Liver (tissue), 9 donors: ENCODE data around the gene AMOTL1. TPM values are rescaled to one million over a fixed set of nuclear protein-coding genes. Genes with fewer than 3 reads are reported as not detected.

ENCODE experiments used
- DNase-seq: peaks from one replicate; pipeline ENCODE4 v3.0.0-alpha.2; 2017; ENCODE audit warnings: low spot score
- H3K27ac ChIP-seq, 2 donors: one replicate each; pipeline ENCODE4 v1.7.0; 2013; ENCODE audit warnings: inconsistent platforms in 2 of 2, low read length in 2 of 2, control low read depth in 1 of 2, low read depth in 1 of 2, mild to moderate bottlenecking in 1 of 2
- H3K27me3 ChIP-seq, 4 donors: one replicate each; pipeline versions ENCODE4 v1.6.1 to v1.7.0; 2013; ENCODE audit warnings: low read length in 3 of 4, inconsistent platforms in 1 of 4, mild to moderate bottlenecking in 1 of 4, moderate library complexity in 1 of 4; ENCODE audit not compliant: control insufficient read depth in 4 of 4, insufficient read depth in 4 of 4
- H3K36me3 ChIP-seq, 4 donors: one replicate each; pipeline versions ENCODE4 v1.6.1 to v1.7.0; 2013; ENCODE audit warnings: low read length in 3 of 4, mild to moderate bottlenecking in 3 of 4, low read depth in 1 of 4, moderate library complexity in 1 of 4; ENCODE audit not compliant: control insufficient read depth in 4 of 4, insufficient read depth in 3 of 4
- H3K4me1 ChIP-seq, 4 donors: one replicate each; pipeline versions ENCODE4 v1.6.1 to v1.7.0; 2013; ENCODE audit warnings: low read length in 3 of 4, mild to moderate bottlenecking in 3 of 4, moderate library complexity in 1 of 4; ENCODE audit not compliant: control insufficient read depth in 4 of 4, insufficient read depth in 4 of 4
- H3K4me3 ChIP-seq, 3 donors: one replicate each; pipeline versions ENCODE4 v1.6.1 to v1.7.0; 2013; ENCODE audit warnings: low read length in 3 of 3, control low read depth in 1 of 3, low read depth in 1 of 3, mild to moderate bottlenecking in 1 of 3
- H3K9ac ChIP-seq, 2 donors: one replicate each; pipeline ENCODE4 v1.7.0; 2013; ENCODE audit warnings: low read length in 2 of 2, mild to moderate bottlenecking in 2 of 2, moderate library complexity in 2 of 2, control low read depth in 1 of 2, low read depth in 1 of 2
- H3K9me3 ChIP-seq, 4 donors: one replicate each; pipeline versions ENCODE4 v1.6.1 to v1.7.0; 2013; ENCODE audit warnings: low read length in 3 of 4; ENCODE audit not compliant: control insufficient read depth in 4 of 4
- EGR1 ChIP-seq, 2 donors: IDR thresholded peaks; 2 replicates each; pipeline ENCODE4 v1.6.1; 2016 to 2018; ENCODE audit warnings: antibody characterized with exemption in 2 of 2, low read depth in 2 of 2
- FOXA1 ChIP-seq: IDR thresholded peaks from 2 replicates; pipeline ENCODE4 v1.6.1; 2016; ENCODE audit warnings: antibody characterized with exemption
- FOXA2 ChIP-seq: IDR thresholded peaks from 2 replicates; pipeline ENCODE4 v1.6.1; 2016; ENCODE audit warnings: antibody characterized with exemption
- GABPA ChIP-seq, 2 donors: IDR thresholded peaks in 1 of 2; conservative IDR thresholded peaks in 1 of 2; 2 replicates each; pipeline ENCODE4 v1.6.1; 2016; ENCODE audit warnings: antibody characterized with exemption in 2 of 2, mild to moderate bottlenecking in 1 of 2, moderate library complexity in 1 of 2
- HNF4A ChIP-seq, 2 donors: conservative IDR thresholded peaks; 2 replicates each; pipeline ENCODE4 v1.6.1; 2016; ENCODE audit warnings: antibody characterized with exemption in 2 of 2, mild to moderate bottlenecking in 2 of 2
- HNF4G ChIP-seq: IDR thresholded peaks from 2 replicates; pipeline ENCODE4 v1.6.1; 2016; ENCODE audit warnings: antibody characterized with exemption
- JUND ChIP-seq, 2 donors: IDR thresholded peaks; 2 replicates each; pipeline ENCODE4 v1.6.1; 2016; ENCODE audit warnings: antibody characterized with exemption in 2 of 2
- NR2F2 ChIP-seq: IDR thresholded peaks from 2 replicates; pipeline ENCODE4 v1.6.1; 2016; ENCODE audit warnings: antibody characterized with exemption
- RAD21 ChIP-seq, 2 donors: IDR thresholded peaks; 2 replicates each; pipeline ENCODE4 v1.6.1; 2016; ENCODE audit warnings: antibody characterized with exemption in 2 of 2, mild to moderate bottlenecking in 2 of 2
- RXRA ChIP-seq, 2 donors: IDR thresholded peaks; 2 replicates each; pipeline ENCODE4 v1.6.1; 2017 to 2018; ENCODE audit warnings: antibody characterized with exemption in 2 of 2, mild to moderate bottlenecking in 1 of 2
- SP1 ChIP-seq: IDR thresholded peaks from 2 replicates; pipeline ENCODE4 v1.6.1; 2018; ENCODE audit warnings: antibody characterized with exemption, mild to moderate bottlenecking
- TAF1 ChIP-seq: conservative IDR thresholded peaks from 2 replicates; pipeline ENCODE4 v1.6.1; 2016; ENCODE audit warnings: antibody characterized with exemption, mild to moderate bottlenecking
- YY1 ChIP-seq: IDR thresholded peaks from 2 replicates; pipeline ENCODE4 v1.6.1; 2016; ENCODE audit warnings: antibody characterized with exemption, mild to moderate bottlenecking
- WGBS: extraction: QIAGEN DNeasy Blood & Tissue Kit; methylation state at CpG from one replicate; pipeline ENCODE4 v1.1.7; 2013; 5-methylcytosine and 5-hydroxymethylcytosine counted together
- polyA plus RNA-seq, 2 donors: library from polyadenylated mRNA; stranded (reverse) in 1 of 2; unstranded in 1 of 2; fragments of 200-250 nt in 1 of 2; fragments of >200 nt in 1 of 2; fragmentation: Nextera tagmentation in 1 of 2; extraction: Ambion mirVana in 1 of 2; gene quantifications; one replicate each; pipeline versions ENCODE4 v1.2.1 to v1.2.3, GENCODE V29; 2013 to 2015
- total RNA-seq, 2 donors: library from RNA; depleted of rRNA; stranded (reverse); fragments of >200 nt; gene quantifications; one replicate each; pipeline ENCODE4 v1.2.3, GENCODE V29; 2014
- TF ChIP-seq, protein P1 (sequence below): fragments of 150-350 bp; IDR thresholded peaks from 2 replicates; pipeline ENCODE4 v1.5.1; 2017; ENCODE audit warnings: improper control_type of control experiment, low read depth, low read length; ENCODE audit not compliant: missing input control
- TF ChIP-seq, protein P2 (sequence below): IDR thresholded peaks from 2 replicates; pipeline ENCODE4 v1.6.1; 2016; ENCODE audit warnings: antibody characterized with exemption
- TF ChIP-seq, protein P3 (sequence below): IDR thresholded peaks from 2 replicates; pipeline ENCODE4 v1.6.1; 2016; ENCODE audit warnings: antibody characterized with exemption
- donor health status: healthy.
- donor health status: healthy.
- donor health status: healthy.
- donor health status: healthy.
- donor health status: healthy.

AMOTL1 gene
- total and polyA plus RNA-seq, 4 donors = 2.2 to 29.5 (median 7.2) TPM

DNA sequence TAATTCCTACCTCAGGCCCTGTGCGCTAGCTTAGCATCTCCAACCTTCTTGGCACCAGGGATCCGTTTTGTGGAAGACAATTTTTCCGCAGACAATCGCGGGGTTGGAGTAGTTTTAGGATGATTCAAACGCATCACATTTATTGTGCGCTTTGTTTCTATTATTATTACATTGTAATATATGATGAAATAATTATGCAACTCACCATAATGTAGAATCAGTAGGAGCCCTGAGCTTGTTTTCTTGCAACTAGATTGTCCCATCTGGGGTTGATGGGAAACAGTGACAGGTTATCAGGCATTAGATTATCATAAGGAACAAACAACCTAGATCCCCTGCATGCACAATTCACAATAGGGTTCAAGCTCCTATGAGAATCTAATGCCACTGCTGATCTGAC, 52.3 kb downstream of the AMOTL1 start:
- TF ChIP-seq SP1 (no peak), YY1 (no peak), RXRA (IDR thresholded peaks at IDR 0.05) (no peak)
- TF ChIP-seq, protein P1, sequence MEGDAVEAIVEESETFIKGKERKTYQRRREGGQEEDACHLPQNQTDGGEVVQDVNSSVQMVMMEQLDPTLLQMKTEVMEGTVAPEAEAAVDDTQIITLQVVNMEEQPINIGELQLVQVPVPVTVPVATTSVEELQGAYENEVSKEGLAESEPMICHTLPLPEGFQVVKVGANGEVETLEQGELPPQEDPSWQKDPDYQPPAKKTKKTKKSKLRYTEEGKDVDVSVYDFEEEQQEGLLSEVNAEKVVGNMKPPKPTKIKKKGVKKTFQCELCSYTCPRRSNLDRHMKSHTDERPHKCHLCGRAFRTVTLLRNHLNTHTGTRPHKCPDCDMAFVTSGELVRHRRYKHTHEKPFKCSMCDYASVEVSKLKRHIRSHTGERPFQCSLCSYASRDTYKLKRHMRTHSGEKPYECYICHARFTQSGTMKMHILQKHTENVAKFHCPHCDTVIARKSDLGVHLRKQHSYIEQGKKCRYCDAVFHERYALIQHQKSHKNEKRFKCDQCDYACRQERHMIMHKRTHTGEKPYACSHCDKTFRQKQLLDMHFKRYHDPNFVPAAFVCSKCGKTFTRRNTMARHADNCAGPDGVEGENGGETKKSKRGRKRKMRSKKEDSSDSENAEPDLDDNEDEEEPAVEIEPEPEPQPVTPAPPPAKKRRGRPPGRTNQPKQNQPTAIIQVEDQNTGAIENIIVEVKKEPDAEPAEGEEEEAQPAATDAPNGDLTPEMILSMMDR = no peak
- TF ChIP-seq, protein P2, sequence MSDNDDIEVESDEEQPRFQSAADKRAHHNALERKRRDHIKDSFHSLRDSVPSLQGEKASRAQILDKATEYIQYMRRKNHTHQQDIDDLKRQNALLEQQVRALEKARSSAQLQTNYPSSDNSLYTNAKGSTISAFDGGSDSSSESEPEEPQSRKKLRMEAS = no peak
- 97% methylated on average over 7 of the region's 7 CpGs for WGBS
- no peak overlapping the region for H3K9ac ChIP-seq
- no peak for DNase-seq
- H3K4me3 ChIP-seq = no peak overlapping the region
- H3K27me3 ChIP-seq = no peaks in the 10 kb centered on the region
- peaks cover 3 to 36% (median 21%) of the 10 kb centered on the region in 4 donors for H3K36me3 ChIP-seq
- H3K27ac ChIP-seq = no peak overlapping the region
- H3K4me1 ChIP-seq = peaks cover 0 to 5% (median 0%) of the 10 kb centered on the region in 4 donors
- no peaks in the 10 kb centered on the region for H3K9me3 ChIP-seq

DNA sequence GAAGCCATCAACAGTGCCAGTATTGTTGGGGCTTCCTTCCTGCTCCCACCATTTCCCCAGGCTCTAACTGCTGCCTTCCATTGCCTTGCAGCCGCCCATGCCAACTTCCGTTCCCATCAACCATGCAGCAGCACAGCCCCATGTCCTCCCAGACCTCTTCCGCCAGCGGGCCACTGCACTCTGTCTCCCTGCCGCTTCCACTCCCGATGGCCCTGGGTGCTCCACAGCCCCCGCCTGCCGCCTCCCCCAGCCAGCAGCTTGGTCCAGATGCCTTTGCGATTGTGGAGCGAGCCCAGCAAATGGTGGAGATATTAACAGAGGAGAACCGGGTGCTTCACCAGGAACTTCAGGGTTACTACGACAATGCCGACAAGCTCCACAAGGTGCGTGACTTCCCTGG, 53.3 kb downstream of the AMOTL1 start:
- H3K9ac ChIP-seq = no peak overlapping the region
- H3K27me3 ChIP-seq = no peaks in the 10 kb centered on the region
- peaks cover 3 to 41% (median 23%) of the 10 kb centered on the region in 4 donors for H3K36me3 ChIP-seq
- peaks cover 0 to 5% (median 0%) of the 10 kb centered on the region in 4 donors for H3K4me1 ChIP-seq
- TF ChIP-seq, protein P1 = no peak
- TF ChIP-seq HNF4A (conservative IDR thresholded peaks at IDR 0.05) = no peak
- no peak for TF ChIP-seq RAD21 (IDR thresholded peaks at IDR 0.05)
- TF ChIP-seq NR2F2 = no peak
- no peak for TF ChIP-seq TAF1
- TF ChIP-seq GABPA (IDR thresholded peaks at IDR 0.05 in 1 of 2, conservative IDR thresholded peaks at IDR 0.05 in 1 of 2) = no peak
- no peak for TF ChIP-seq FOXA2
- no peak for TF ChIP-seq RXRA (IDR thresholded peaks at IDR 0.05)
- TF ChIP-seq EGR1 (IDR thresholded peaks at IDR 0.05; ENCODE audit: low read depth in 2 of 2) = no peak
- TF ChIP-seq FOXA1 = no peak
- no peak for TF ChIP-seq YY1
- TF ChIP-seq HNF4G = no peak
- TF ChIP-seq, protein P3, sequence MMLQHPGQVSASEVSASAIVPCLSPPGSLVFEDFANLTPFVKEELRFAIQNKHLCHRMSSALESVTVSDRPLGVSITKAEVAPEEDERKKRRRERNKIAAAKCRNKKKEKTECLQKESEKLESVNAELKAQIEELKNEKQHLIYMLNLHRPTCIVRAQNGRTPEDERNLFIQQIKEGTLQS = no peak
- TF ChIP-seq JUND (IDR thresholded peaks at IDR 0.05) = no peak
- no peak for TF ChIP-seq SP1
- H3K9me3 ChIP-seq = no peaks in the 10 kb centered on the region
- WGBS = 97% methylated on average over 14 of the region's 14 CpGs
- no peak overlapping the region for H3K4me3 ChIP-seq
- no peak overlapping the region for H3K27ac ChIP-seq
- no peak for DNase-seq
